ENCODE measurements around the gene LINC01488. TPM values are rescaled to one million over a fixed set of nuclear protein-coding genes. Genes with fewer than 3 reads are reported as not detected.

The LINC01488 gene
- total and polyA plus RNA-seq, 2 donors (not counting 1 experiment from before 2014, with no cell fraction given), result not detected

GRCh38 chr11:69433741-69434140 is 47.7 kb upstream of the LINC01488 start:
- POLR2A ChIA-PET, result no interaction called here

DNA sequence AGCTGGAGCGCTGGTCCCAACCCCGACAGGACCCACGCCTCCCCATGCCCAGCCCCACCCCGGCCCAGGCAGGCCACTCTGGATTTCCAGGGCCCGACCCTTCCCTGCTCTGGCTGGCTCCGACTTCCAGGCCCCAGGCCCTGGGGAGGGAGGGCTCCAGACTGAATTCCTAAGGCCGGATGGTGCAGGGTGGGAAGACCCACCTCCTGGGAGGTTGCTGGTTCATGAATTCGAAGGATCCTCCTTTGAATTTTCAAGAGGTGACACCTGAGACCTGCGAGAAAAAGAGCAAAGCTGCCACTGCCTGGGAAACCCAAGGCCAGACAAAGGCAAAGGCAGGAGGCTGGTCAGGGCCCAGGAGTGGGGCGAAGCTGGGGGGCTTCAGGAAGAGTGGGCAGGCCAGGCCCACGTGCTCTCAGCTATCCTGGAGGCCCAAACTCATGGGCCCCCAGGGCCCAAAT is 47.0 kb upstream of the LINC01488 start:
- H3K36me3 ChIP-seq (replicated peaks in 1 of 2; ENCODE audit: control extremely low read depth in 1 of 2, control insufficient read depth in 1 of 2, extremely low read depth in 1 of 2, insufficient read depth in 2 of 2, low read length in 1 of 2), result no peaks in the 10 kb centered on the region
- TF ChIP-seq EZH2 (IDR thresholded peaks at IDR 0.05; ENCODE audit: borderline replicate concordance, insufficient read depth, low read depth, low read length, poor library complexity, severe bottlenecking), result no peak
- TF ChIP-seq, protein P1, sequence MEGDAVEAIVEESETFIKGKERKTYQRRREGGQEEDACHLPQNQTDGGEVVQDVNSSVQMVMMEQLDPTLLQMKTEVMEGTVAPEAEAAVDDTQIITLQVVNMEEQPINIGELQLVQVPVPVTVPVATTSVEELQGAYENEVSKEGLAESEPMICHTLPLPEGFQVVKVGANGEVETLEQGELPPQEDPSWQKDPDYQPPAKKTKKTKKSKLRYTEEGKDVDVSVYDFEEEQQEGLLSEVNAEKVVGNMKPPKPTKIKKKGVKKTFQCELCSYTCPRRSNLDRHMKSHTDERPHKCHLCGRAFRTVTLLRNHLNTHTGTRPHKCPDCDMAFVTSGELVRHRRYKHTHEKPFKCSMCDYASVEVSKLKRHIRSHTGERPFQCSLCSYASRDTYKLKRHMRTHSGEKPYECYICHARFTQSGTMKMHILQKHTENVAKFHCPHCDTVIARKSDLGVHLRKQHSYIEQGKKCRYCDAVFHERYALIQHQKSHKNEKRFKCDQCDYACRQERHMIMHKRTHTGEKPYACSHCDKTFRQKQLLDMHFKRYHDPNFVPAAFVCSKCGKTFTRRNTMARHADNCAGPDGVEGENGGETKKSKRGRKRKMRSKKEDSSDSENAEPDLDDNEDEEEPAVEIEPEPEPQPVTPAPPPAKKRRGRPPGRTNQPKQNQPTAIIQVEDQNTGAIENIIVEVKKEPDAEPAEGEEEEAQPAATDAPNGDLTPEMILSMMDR (IDR thresholded peaks at IDR 0.05), result no peak
- no peaks in the 10 kb centered on the region for H3K9me3 ChIP-seq (ENCODE audit: control extremely low read depth in 1 of 3, control insufficient read depth in 2 of 3, insufficient read depth in 1 of 3, low read length in 2 of 3)
- WGBS (ENCODE audit: insufficient coverage), result 83% methylated on average over 10 of the region's 11 CpGs
- peaks cover 22% of the 10 kb centered on the region for H3K27me3 Mint-ChIP-seq
- POLR2A ChIA-PET, result no interaction called here
- intact Hi-C loops (cut with micrococcal nuclease), result no loop called here
- H3K27me3 ChIP-seq (replicated peaks in 1 of 4; ENCODE audit: control extremely low read depth in 1 of 4, control insufficient read depth in 3 of 4, insufficient read depth in 4 of 4, low read length in 3 of 4), result peaks cover 0 to 16% (median 0%) of the 10 kb centered on the region in 4 experiments
- H3K4me1 Mint-ChIP-seq, result no peaks in the 10 kb centered on the region
- no peak overlapping the region for H3K27ac Mint-ChIP-seq
- ATAC-seq (ENCODE audit: low read depth) (no peak), DNase-seq (no peak)
- H3K4me1 ChIP-seq (ENCODE audit: control insufficient read depth in 2 of 2, insufficient read depth in 2 of 2, low read length in 2 of 2), result no peaks in the 10 kb centered on the region
- H3K27ac ChIP-seq (ENCODE audit: low read length in 2 of 2), result no peak overlapping the region
- H3K4me3 ChIP-seq (ENCODE audit: control extremely low read depth in 1 of 5, extremely low read depth in 1 of 5, insufficient read depth in 1 of 5, low read depth in 2 of 5, low read length in 4 of 5), result no peak overlapping the region
- H3K9ac ChIP-seq (ENCODE audit: low read length), result no peak overlapping the region
- no peaks in the 10 kb centered on the region for H3K9me3 Mint-ChIP-seq (ENCODE audit: insufficient read depth)
- H4K20me1 ChIP-seq (ENCODE audit: control insufficient read depth, insufficient read depth, low read length, poor library complexity, severe bottlenecking), result no peaks in the 10 kb centered on the region
- H3K79me2 ChIP-seq (ENCODE audit: control insufficient read depth, insufficient read depth, low read length), result no peaks in the 10 kb centered on the region
- no peak overlapping the region for H2AFZ ChIP-seq (ENCODE audit: insufficient read depth, low read depth, low read length, poor library complexity, severe bottlenecking)
- H3K4me3 Mint-ChIP-seq, result no peak overlapping the region
- CTCF ChIA-PET, result no interaction called here
- H3K4me2 ChIP-seq (replicated peaks; ENCODE audit: low read depth, low read length, poor library complexity, severe bottlenecking), result no peak overlapping the region

More at GRCh38 chr11:69433741-69434140, 47.7 kb upstream of the LINC01488 start:
- Histone ChIP-seq H3K4me3 (ENCODE audit: control extremely low read depth in 1 of 5, extremely low read depth in 1 of 5, insufficient read depth in 1 of 5, low read depth in 2 of 5, low read length in 4 of 5) (no peak overlapping the region), H3K4me2 (replicated peaks; ENCODE audit: low read depth, low read length, poor library complexity, severe bottlenecking) (no peak overlapping the region), H3K4me1 (ENCODE audit: control insufficient read depth in 2 of 2, insufficient read depth in 2 of 2, low read length in 2 of 2) (no peaks in the 10 kb centered on the region), H4K20me1 (ENCODE audit: control insufficient read depth, insufficient read depth, low read length, poor library complexity, severe bottlenecking) (no peaks in the 10 kb centered on the region), H3K27me3 (replicated peaks in 1 of 4; ENCODE audit: control extremely low read depth in 1 of 4, control insufficient read depth in 3 of 4, insufficient read depth in 4 of 4, low read length in 3 of 4) (peaks cover 0 to 19% (median 0%) of the 10 kb centered on the region in 4 experiments), H3K36me3 (replicated peaks in 1 of 2; ENCODE audit: control extremely low read depth in 1 of 2, control insufficient read depth in 1 of 2, extremely low read depth in 1 of 2, insufficient read depth in 2 of 2, low read length in 1 of 2) (no peaks in the 10 kb centered on the region), H2AFZ (ENCODE audit: insufficient read depth, low read depth, low read length, poor library complexity, severe bottlenecking) (no peak overlapping the region), H3K79me2 (ENCODE audit: control insufficient read depth, insufficient read depth, low read length) (no peaks in the 10 kb centered on the region), H3K9ac (ENCODE audit: low read length) (no peak overlapping the region), H3K27ac (ENCODE audit: low read length in 2 of 2) (no peak overlapping the region), H3K9me3 (ENCODE audit: control extremely low read depth in 1 of 3, control insufficient read depth in 2 of 3, insufficient read depth in 1 of 3, low read length in 2 of 3) (no peaks in the 10 kb centered on the region)
- H3K4me3 Mint-ChIP-seq, result no peak overlapping the region
- CTCF ChIA-PET, result no interaction called here
- ATAC-seq (ENCODE audit: low read depth) (no peak), DNase-seq (no peak)
- intact Hi-C loops (cut with micrococcal nuclease), result no loop called here
- H3K27me3 Mint-ChIP-seq, result peaks cover 27% of the 10 kb centered on the region
- H3K9me3 Mint-ChIP-seq (ENCODE audit: insufficient read depth), result no peaks in the 10 kb centered on the region
- 63% methylated on average over 7 of the region's 7 CpGs for WGBS (ENCODE audit: insufficient coverage)
- H3K4me1 Mint-ChIP-seq, result no peaks in the 10 kb centered on the region
- H3K27ac Mint-ChIP-seq, result no peak overlapping the region
- TF ChIP-seq, protein P1 (IDR thresholded peaks at IDR 0.05), result no peak
- TF ChIP-seq EZH2 (IDR thresholded peaks at IDR 0.05; ENCODE audit: borderline replicate concordance, insufficient read depth, low read depth, low read length, poor library complexity, severe bottlenecking), result no peak

Measured in B cell (primary cell).